SK-N-MC (cell line): ENCODE data around the gene PABPN1.

Source experiments
- DNase-seq: peaks from one replicate; pipeline ENCODE4 v3.0.0-alpha.2; 2011; ENCODE audit warnings: low read depth, low spot score
- H3K27ac ChIP-seq: fragments of 200-600 bp; sonication (generic); 2 replicates; pipeline ENCODE4 v1.5.1; 2016; ENCODE audit warnings: mixed run types
- H3K36me3 ChIP-seq: fragments of 200-600 bp; sonication (generic); 2 replicates; pipeline ENCODE4 v1.6.1; 2017; ENCODE audit warnings: antibody characterized with exemption, low read length, mixed read lengths; ENCODE audit not compliant: insufficient read depth
- H3K4me3 ChIP-seq: fragments of 200-600 bp; sonication (generic); 2 replicates; pipeline ENCODE4 v1.5.1; 2016
- H3K9ac ChIP-seq: fragments of 200-600 bp; sonication (generic); 2 replicates; pipeline ENCODE4 v1.8.0; 2017; ENCODE audit warnings: mixed run types, mixed read lengths; ENCODE audit not compliant: insufficient read length
- H3K9me3 ChIP-seq: fragments of 200-600 bp; sonication (generic); 2 replicates; pipeline ENCODE4 v1.6.1; 2017; ENCODE audit warnings: low read depth, mild to moderate bottlenecking, antibody characterized with exemption, low read length, moderate library complexity, mixed read lengths
- EZH2 ChIP-seq: fragments of 200-600 bp; sonication (generic); IDR thresholded peaks from one replicate; pipeline ENCODE4 v1.6.1; 2017; ENCODE audit warnings: antibody characterized with exemption
- FOXP2 ChIP-seq: optimal IDR thresholded peaks from 2 replicates; pipeline ENCODE3; 2011; ENCODE audit warnings: mild to moderate bottlenecking, moderate library complexity; ENCODE audit not compliant: insufficient read depth; ENCODE audit errors: extremely low read length, control extremely low read depth
- POLR2AphosphoS5 ChIP-seq: IDR thresholded peaks from 2 replicates; pipeline ENCODE4 v1.6.1; 2012; ENCODE audit warnings: mild to moderate bottlenecking, low read depth, low read length, borderline replicate concordance

The PABPN1 gene

GRCh38 chr14:23358553-23359166 lies 37.4 kb downstream of the PABPN1 start:
- Histone ChIP-seq H3K9ac (no peak overlapping the region), H3K36me3 (peaks cover 44% of the 10 kb centered on the region), H3K4me3 (no peak overlapping the region), H3K9me3 (no peaks in the 10 kb centered on the region), H3K27ac (no peak overlapping the region)
- no peak; the same call in 1 of the 2 replicates for TF ChIP-seq POLR2AphosphoS5
- no peak for TF ChIP-seq EZH2
- TF ChIP-seq FOXP2, result no peak
- DNase-seq, result no peak

DNA sequence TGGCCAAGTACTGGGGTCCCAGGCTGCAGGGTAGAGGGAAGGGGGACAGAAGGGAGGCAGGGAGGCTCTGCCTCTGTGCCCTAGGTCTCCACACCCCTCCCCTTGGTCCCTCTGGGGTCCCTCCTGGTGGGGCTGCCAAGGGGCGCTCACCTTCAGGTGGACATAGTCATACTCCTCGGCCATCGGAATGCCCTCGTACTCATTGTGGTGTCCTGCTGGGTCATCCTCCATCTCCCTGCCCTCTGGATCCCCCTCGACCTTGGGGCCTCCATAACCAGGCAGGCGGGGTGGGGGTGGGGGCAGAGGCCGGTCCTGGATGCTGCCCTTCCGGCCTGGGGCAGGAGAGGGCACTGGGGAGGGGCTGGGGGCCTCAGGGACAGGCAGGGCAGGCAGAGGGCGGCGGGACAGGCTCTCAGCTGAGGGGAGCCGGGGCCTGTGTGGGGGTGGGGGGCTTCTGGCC lies 37.9 kb downstream of the PABPN1 start:
- Histone ChIP-seq H3K9ac (no peak overlapping the region), H3K36me3 (peaks cover 49% of the 10 kb centered on the region), H3K4me3 (no peak overlapping the region), H3K9me3 (no peaks in the 10 kb centered on the region), H3K27ac (no peak overlapping the region)
- TF ChIP-seq POLR2AphosphoS5 (0 out of 2 replicates have a peak, but pooled peaks have one; percentile 9), EZH2 (no peak)
- DNase-seq, result no peak

DNA sequence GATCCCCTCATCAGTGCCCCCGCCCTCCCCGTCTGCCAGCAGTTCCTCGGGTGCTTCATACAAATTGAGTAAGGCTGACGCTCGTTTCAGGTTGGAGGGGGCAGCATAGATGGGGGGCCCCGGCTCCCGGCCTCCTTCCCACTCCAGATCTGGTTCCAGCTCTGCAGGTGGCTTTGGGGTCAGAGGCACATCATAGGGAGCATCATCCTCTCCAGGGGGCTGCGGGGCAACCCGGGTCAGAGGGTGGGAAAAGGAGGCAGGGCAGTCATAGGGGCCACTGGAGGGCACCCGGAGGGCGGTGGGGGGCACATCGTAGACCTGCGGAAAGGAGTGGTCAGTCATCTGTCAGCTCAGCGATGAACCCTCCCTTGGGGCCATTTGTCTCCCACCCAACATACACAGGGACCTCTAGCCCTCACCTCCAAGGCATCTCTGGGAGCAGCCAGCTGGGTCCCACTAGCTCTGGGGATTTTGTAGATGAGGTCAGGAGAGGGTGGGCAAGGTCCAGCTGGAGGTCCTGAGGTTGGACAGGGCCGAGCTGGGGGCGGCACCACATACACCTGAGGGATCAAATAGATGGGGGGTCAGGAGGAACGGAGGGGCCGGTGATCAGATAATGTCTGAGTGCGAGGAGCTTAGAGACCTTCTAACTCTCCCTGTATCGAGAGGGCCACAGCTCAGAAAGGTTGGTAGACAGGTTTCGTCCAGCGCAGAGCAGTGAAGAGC lies 38.6 kb downstream of the PABPN1 start:
- peaks cover 49% of the 10 kb centered on the region for H3K36me3 ChIP-seq
- TF ChIP-seq EZH2, result no peak
- no peak for TF ChIP-seq FOXP2
- TF ChIP-seq POLR2AphosphoS5, result no peak
- no peaks in the 10 kb centered on the region for H3K9me3 ChIP-seq
- no peak for DNase-seq
- no peak overlapping the region for H3K4me3 ChIP-seq
- no peak overlapping the region for H3K9ac ChIP-seq
- no peak overlapping the region for H3K27ac ChIP-seq

DNA sequence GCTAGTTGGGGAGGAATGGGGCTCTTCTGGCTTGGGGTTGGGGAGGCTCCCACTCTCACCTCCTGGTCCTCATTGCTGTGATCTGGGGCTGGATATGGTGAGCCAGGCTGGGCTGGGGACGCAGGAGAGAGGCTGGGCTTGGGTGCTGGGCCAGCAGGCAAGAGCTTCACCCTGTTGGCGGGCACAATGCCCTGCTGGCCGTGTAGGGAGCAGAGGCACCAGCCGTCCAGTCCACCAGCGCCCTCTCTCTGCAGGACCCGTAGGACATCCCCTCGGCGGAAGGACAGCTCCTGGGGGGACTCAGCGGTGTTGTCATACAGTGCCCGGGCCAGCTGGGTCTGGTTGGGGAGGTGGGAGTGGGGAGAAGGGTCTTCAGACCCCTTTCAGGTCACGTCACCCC lies 39.2 kb downstream of the PABPN1 start:
- Histone ChIP-seq H3K9ac (no peak overlapping the region), H3K9me3 (no peaks in the 10 kb centered on the region), H3K36me3 (peaks cover 49% of the 10 kb centered on the region), H3K4me3 (no peak overlapping the region), H3K27ac (no peak overlapping the region)
- no peak for DNase-seq
- no peak for TF ChIP-seq POLR2AphosphoS5

GRCh38 chr14:23361320-23361719 lies 40.1 kb downstream of the PABPN1 start:
- no peak overlapping the region for H3K4me3 ChIP-seq
- no peak overlapping the region for H3K9ac ChIP-seq
- peaks cover 49% of the 10 kb centered on the region for H3K36me3 ChIP-seq
- TF ChIP-seq EZH2 (no peak), POLR2AphosphoS5 (no peak), FOXP2 (no peak)
- H3K27ac ChIP-seq, result no peak overlapping the region; the same call in 1 of the 2 replicates
- no peak for DNase-seq
- no peaks in the 10 kb centered on the region for H3K9me3 ChIP-seq

GRCh38 chr14:23361763-23362162 lies 40.5 kb downstream of the PABPN1 start:
- DNase-seq, result no peak
- TF ChIP-seq EZH2 (no peak), POLR2AphosphoS5 (no peak), FOXP2 (no peak)
- no peak overlapping the region for H3K9ac ChIP-seq
- H3K4me3 ChIP-seq, result no peak overlapping the region
- H3K36me3 ChIP-seq, result peaks cover 49% of the 10 kb centered on the region
- H3K9me3 ChIP-seq, result no peaks in the 10 kb centered on the region
- peak overlapping the region; percentile 46; the same call in 1 of the 2 replicates for H3K27ac ChIP-seq

GRCh38 chr14:23362200-23362599 lies 40.9 kb downstream of the PABPN1 start:
- H3K9me3 ChIP-seq, result no peaks in the 10 kb centered on the region
- H3K9ac ChIP-seq, result no peak overlapping the region
- H3K27ac ChIP-seq, result peak overlapping the region; percentile 46; the same call in 1 of the 2 replicates
- H3K4me3 ChIP-seq, result no peak overlapping the region
- H3K36me3 ChIP-seq, result peaks cover 49% of the 10 kb centered on the region
- no peak for DNase-seq
- no peak for TF ChIP-seq POLR2AphosphoS5
- no peak for TF ChIP-seq FOXP2
- no peak for TF ChIP-seq EZH2

DNA sequence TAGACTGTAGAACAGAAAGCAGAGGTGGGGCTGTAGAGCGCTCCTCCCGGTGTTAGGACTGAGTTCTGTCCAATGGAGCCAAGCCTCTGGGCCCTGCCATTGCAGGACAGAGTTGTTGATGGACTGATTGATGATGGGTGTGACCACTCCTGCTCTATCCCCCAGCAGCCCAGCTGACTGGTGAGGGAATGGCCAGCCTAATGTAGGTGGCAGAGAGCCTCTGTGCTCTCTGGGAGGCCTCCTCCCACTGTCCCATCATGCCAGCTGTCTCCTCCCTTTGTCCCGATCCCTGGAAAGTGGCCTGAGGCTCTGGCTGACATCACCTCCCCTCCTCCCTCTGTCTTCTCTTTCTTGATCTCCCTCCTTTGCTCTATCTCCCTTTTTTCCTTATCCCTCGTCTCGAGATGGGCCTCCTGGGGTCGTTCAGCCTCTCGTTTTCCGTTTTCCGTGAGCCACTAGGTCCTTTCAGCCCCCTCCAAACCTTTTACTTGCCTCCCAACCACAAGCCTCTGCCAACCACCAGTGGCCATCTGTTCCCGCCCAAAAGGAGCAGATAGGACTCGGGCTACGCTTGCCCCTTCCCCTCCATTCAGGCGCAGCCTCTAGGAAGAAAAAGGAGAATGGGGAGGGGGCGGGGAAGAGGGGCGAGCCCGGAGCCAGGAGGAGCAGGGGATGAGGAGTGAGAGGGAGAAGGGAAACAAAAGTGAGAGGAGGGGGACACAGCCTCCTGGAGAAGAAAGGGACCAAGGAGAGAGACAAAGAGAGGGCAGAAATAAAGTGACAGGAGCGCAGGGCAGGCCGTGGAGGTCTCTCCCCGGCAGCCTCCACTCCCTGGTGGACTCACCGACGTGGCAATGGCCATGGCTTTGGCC lies 43.1 kb downstream of the PABPN1 start:
- DNase-seq, result no peak

More for the DNA sequence above, 43.1 kb downstream of the PABPN1 start:
- Histone ChIP-seq H3K4me3 (peak overlapping the region; percentile 89), H3K36me3 (peaks cover 36% of the 10 kb centered on the region), H3K9me3 (no peaks in the 10 kb centered on the region), H3K27ac (peak overlapping the region; percentile 91), H3K9ac (peak overlapping the region; percentile 97)
- peak; percentile 11; the same call in 1 of the 2 replicates for TF ChIP-seq POLR2AphosphoS5
- no peak for TF ChIP-seq FOXP2
